ENCODE data around the gene HTR4. TPM values are rescaled to one million over a fixed set of nuclear protein-coding genes. Genes with fewer than 3 reads are reported as not detected.

The HTR4 gene
- total RNA-seq, 2 donors from 2014 or later, result 4.3 to 7.9 TPM

- no peak overlapping the region for H3K4me3 ChIP-seq
- no peaks in the 10 kb centered on the region for H3K36me3 ChIP-seq
- no peak for DNase-seq (ENCODE audit: low spot score)
- H3K4me1 ChIP-seq, result peaks cover 0 to 9% of the 10 kb centered on the region in 2 donors
- no peaks in the 10 kb centered on the region for H3K27me3 ChIP-seq
- H3K9me3 ChIP-seq, result no peaks in the 10 kb centered on the region
- H3K27ac ChIP-seq, result no peak overlapping the region
- TF ChIP-seq CTCF (IDR thresholded peaks at IDR 0.05), result no peak
Observed at GRCh38 chr5:148561801-148562311, 92.5 kb downstream of the HTR4 start.

- Histone ChIP-seq H3K9me3 (no peaks in the 10 kb centered on the region), H3K36me3 (no peaks in the 10 kb centered on the region), H3K4me1 (peaks cover 0 to 5% of the 10 kb centered on the region in 2 donors), H3K27me3 (no peaks in the 10 kb centered on the region), H3K4me3 (no peak overlapping the region), H3K27ac (no peak overlapping the region)
- DNase-seq (ENCODE audit: low spot score), result no peak
- TF ChIP-seq CTCF (IDR thresholded peaks at IDR 0.05), result no peak
Observed at GRCh38 chr5:148559461-148559860, 94.9 kb downstream of the HTR4 start.

GRCh38 chr5:148558892-148559291, 95.4 kb downstream of the HTR4 start:
- no peaks in the 10 kb centered on the region for H3K9me3 ChIP-seq
- H3K4me1 ChIP-seq, result peaks cover 0 to 5% of the 10 kb centered on the region in 2 donors
- no peak for TF ChIP-seq CTCF (IDR thresholded peaks at IDR 0.05)
- H3K36me3 ChIP-seq, result no peaks in the 10 kb centered on the region
- no peak for DNase-seq (ENCODE audit: low spot score)
- no peak overlapping the region for H3K4me3 ChIP-seq
- no peak overlapping the region for H3K27ac ChIP-seq
- H3K27me3 ChIP-seq, result no peaks in the 10 kb centered on the region

GRCh38 chr5:148556835-148557234, 97.5 kb downstream of the HTR4 start:
- H3K36me3 ChIP-seq, result no peaks in the 10 kb centered on the region
- H3K27me3 ChIP-seq, result no peaks in the 10 kb centered on the region
- H3K9me3 ChIP-seq, result no peaks in the 10 kb centered on the region
- no peak for DNase-seq (ENCODE audit: low spot score)
- peaks cover 0 to 5% of the 10 kb centered on the region in 2 donors for H3K4me1 ChIP-seq
- no peak overlapping the region for H3K4me3 ChIP-seq
- no peak overlapping the region for H3K27ac ChIP-seq
- TF ChIP-seq CTCF (IDR thresholded peaks at IDR 0.05), result no peak

GRCh38 chr5:148554621-148555020, 99.7 kb downstream of the HTR4 start:
- H3K36me3 ChIP-seq, result no peaks in the 10 kb centered on the region
- H3K9me3 ChIP-seq, result no peaks in the 10 kb centered on the region
- no peak overlapping the region for H3K4me3 ChIP-seq
- H3K27ac ChIP-seq, result no peak overlapping the region
- peaks cover 0 to 5% of the 10 kb centered on the region in 2 donors for H3K4me1 ChIP-seq
- DNase-seq (ENCODE audit: low spot score), result no peak
- H3K27me3 ChIP-seq, result no peaks in the 10 kb centered on the region
- TF ChIP-seq CTCF (IDR thresholded peaks at IDR 0.05), result no peak

GRCh38 chr5:148543727-148544126, 110.6 kb downstream of the HTR4 start:
- no peaks in the 10 kb centered on the region for H3K27me3 ChIP-seq
- DNase-seq (ENCODE audit: low spot score), result no peak
- H3K9me3 ChIP-seq, result peaks cover 0 to 11% of the 10 kb centered on the region in 2 donors
- H3K4me3 ChIP-seq, result no peak overlapping the region
- peak overlapping the region in 1 of 2 donors; percentile 83 for H3K27ac ChIP-seq
- peaks cover 0 to 24% of the 10 kb centered on the region in 2 donors for H3K4me1 ChIP-seq
- no peak for TF ChIP-seq CTCF (IDR thresholded peaks at IDR 0.05)
- H3K36me3 ChIP-seq, result no peaks in the 10 kb centered on the region
